NCI-H1092 (cell line): Measurements from ENCODE around the gene SLX9.

Source experiments
- DNase-seq: peaks from one replicate; lab custom pipeline; 2025; lab: John Stamatoyannopoulos, UW

SLX9 gene

GRCh38 chr21:44991538-44992483 is 52.0 kb downstream of the SLX9 start:
- DNase-seq: no peak

DNA sequence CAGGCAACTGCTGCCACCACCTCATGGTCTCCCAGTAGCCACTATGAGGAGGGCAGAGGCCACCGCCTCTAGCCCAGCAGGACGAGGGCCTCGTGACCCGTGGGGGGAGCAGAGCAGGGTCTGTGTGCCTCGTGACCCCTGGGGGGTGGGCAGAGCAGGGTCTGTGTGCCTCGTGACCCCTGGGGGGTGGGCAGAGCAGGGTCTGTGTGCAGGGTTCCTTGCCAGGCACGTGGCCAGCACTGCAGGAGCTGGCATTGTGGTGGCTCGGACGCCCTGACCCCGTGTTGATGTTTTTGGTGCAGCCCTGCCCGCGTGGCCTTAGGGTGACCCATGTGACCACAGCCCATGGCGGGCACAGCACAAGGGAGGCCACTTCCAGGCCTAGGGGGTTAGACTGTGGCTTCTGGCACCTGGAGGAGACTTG is 52.8 kb downstream of the SLX9 start:
- DNase-seq: no peak

GRCh38 chr21:44993321-44994046 is 53.7 kb downstream of the SLX9 start:
- no peak for DNase-seq

DNA sequence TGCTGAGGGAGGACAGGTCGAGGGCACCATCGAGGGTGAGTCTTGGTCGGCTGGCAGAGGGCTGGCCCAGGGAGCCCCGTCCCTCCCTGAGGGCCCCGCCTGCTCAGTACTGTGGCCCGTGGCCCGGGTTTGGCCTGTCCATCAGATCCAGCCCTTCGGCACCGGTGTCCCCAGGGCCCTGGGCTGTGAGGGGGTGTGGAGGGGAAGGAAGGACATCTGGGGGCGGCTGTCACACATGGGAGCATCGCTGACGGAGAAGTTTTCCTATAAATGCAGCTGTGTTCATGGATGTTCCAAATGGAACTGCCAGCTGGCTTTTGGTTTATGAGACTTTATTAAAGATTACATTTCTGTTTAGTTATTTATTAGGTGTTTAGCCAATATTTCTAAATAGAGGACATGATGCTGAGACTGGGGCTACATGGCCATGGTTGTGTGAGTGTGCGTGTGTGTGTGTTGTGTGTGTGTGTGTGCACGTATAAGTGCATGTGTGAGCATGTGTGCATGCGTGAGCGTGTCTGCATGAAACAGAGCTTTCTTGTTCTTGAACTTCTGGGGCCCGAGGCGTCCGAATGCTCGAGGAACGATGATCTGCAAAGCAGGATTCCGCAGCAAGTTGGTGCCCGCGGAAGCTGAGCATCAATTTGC is 54.3 kb downstream of the SLX9 start:
- no peak for DNase-seq

GRCh38 chr21:44994695-44995342 is 55.0 kb downstream of the SLX9 start:
- no peak for DNase-seq

DNA sequence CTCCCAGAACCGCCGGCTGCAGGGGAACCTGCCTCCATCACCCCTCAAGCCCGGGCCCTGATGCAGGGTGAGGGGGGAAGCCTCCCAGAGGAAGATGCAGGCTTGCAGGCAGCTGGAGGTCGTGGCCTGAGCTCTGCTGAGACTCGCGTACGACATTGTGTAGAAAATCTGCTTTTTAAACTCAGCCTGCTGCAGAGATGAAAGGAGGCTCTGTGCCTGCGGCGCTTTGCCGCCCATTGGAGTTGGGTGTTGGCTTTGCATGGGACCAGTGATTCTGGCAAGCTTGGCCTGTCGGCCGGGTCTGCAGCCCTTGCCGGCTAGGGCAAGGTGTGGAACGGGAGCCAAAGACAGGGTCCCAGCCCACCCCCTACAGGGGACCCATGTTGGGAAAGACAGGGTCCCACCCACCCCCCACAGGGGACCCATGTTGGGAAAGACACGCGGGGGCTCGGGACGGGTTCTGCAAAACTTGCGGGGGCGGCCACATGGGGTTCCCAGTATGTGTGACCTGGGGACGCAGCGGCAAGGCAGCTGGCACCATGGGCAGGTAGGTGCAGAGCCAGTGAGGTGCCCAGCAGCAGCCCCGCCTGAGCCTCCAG is 55.6 kb downstream of the SLX9 start:
- DNase-seq: no peak

DNA sequence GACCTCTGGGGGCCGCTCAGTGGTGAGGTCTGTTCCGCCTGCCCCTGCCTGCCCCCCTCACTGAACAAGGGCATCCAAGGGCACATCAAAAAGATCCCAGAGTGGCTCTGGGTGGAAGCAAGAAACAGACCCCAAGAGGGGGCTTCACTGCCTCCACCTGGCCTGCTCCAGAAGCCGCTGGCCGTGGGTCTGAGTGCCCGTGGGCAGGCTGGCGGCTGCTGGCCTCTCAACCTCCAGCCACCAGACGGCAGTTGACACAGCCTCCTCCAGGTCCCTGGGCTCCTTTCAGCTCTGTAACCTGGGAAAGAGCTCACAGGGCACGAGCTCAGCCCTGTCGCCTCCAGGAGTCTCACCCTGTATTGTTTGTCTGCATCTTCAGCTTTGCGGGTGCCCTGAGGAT is 56.3 kb downstream of the SLX9 start:
- DNase-seq: no peak

GRCh38 chr21:44996501-44996921 is 56.7 kb downstream of the SLX9 start:
- no peak for DNase-seq

DNA sequence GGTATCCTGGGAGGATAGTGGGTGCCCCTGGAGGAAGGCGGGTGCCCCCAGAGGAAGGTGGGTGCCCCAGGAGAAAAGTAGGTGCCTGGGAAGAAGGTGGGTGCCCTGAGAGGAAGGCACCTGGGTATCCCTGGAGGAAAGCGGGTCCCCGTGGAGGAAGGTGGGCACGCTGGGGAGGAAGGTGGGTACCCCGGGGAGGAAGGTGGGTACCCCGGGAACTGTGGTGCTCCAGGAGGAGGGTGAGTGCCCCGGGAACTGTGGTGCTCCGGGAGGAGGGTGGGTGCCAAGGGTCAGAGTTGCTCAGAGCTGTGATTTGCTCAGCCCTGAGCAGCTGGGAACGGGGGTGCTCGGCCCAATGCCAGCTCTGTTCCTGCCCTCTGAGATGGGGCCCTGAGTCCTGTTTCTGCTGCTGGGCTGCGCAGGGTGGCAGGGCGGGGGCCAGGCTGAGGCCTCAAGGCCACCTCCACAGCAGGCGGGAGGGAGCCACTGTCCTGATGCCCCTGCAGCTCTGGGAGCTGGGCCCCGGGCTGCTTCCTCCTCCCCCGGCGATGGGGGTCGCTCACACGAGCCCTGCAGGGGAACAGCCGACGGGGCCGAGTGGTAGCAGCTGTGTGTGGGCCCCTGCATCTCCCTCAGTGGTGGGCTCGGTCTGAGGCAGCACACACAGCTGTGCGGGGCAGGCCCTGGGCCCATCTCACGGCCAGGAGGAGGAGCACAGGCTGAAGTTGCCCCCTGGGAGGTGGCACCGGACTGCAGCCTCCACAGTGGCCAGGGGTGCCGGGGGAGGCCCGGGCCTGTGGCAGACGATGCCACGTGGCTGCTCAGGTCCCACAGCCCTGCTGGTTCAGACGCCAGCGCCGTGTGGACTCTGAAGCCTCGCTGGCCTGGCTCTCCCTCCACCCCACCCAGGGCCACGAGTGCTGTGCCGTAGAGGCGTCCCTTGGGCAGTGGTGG is 57.4 kb downstream of the SLX9 start:
- no peak for DNase-seq

GRCh38 chr21:44998086-44998620 is 58.3 kb downstream of the SLX9 start:
- DNase-seq: no peak

DNA sequence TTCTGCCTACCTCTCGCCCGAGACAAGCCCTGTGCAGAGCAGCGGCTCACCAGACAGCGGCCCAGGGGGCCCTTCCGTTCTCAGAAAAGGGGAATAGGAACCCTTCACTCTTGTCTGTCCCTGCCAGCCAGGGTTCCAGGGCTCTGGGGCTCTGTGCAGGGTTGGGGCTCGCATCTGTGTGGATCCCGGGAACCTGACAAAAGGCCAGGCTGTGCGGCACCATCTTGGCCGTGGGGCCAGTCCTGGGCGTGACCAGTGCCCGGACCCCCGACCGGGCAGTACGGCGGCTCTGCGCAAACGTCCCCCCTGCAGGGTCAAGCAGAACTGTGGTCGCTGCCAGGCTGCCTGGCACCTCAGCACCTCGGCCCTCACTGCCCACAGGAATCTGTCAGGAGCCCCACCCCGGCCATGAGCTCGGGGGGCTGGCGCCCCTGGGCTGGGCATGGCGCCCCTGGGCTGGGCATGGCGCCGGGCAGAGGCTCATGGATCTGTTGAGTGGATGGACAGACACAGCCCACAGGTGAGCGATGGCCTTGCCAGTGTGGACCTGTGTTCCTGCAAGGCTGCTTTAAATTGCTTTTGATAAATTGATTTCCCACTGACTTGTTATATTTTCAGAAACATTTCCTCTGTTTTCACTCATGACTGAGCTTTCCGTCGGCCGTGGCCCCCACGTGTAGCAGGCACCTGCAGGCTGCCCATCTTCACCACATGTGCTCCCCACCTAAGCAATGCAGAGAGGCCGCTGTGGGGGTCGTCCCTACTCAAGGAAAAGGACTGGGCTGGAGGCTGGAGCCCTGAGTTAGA is 59.0 kb downstream of the SLX9 start:
- no peak for DNase-seq

- no peak for DNase-seq
These were observed 59.7 kb downstream of the SLX9 start for GRCh38 chr21:44999428-44999971.

- no peak for DNase-seq
These were observed 60.3 kb downstream of the SLX9 start for GRCh38 chr21:44999972-45000636.

DNA sequence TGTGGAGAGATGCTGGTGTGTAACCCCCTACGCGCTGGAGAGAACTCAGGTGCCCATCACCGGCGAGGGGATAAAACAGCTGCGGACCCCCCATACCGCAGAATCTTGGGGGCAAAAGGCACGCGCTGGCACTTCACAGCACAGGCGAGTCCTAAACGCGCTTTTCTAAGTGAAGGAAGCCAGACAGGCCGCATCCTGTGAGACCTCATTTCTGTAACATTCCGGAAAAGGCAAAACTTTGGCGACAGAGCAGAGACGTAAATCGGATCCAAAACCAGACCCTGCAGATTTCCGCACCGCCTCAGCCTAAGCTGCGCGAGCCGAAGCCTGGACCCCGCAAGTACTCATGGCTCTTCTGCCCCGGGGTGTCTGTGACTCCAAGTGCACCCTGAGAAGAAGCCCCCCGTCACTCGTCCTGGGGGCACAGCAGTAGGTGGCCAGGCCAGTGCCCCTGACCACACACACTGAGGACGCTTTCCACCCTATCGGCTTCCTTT is 60.9 kb downstream of the SLX9 start:
- no peak for DNase-seq

DNA sequence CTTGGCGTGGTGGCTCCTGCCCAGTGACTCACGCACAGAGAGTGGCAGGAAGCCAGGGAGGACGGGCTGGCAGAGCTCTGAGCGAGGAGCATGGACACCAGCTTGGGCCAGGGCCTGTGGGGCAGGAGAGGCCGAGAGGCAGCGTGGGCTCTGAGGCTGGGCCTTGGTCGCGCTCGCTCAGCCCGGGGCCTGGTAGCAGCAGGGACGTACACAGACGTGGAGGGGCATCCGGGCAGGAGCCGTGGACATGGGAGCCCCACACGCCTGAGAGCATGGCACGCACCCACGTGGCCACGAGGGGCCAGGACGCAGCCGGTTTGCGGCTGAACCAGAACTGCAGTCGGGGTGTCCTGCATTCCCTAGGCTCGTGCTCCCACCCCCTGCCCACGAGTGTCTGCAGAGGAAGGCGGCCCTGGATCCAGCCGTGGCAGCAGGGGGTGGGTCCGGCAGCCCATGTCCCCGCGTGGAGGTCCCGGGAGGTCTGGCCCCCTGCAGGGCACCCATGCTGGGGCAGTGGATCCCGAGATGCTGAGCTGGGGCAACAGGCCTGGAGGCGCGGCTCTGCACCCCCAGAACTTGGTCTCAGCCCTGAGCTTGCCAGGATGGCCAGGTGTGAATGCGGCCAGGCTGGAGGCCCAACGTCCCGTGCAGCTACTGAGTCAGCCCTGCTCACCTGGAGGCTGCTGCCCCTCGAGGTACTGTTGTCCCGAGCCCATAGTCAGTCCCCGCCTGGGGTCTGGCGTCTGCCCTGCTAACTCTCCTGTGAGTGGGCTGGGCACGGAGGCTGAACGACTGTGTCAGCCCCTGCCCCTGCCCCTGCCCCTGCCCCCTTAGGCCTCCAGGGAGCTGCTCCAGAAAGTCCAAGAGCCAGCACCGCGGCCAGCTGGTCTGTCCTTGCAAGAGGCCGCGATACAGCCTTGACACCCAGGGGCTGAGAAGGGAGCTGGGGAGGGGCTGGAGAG is 61.6 kb downstream of the SLX9 start:
- no peak for DNase-seq

DNA sequence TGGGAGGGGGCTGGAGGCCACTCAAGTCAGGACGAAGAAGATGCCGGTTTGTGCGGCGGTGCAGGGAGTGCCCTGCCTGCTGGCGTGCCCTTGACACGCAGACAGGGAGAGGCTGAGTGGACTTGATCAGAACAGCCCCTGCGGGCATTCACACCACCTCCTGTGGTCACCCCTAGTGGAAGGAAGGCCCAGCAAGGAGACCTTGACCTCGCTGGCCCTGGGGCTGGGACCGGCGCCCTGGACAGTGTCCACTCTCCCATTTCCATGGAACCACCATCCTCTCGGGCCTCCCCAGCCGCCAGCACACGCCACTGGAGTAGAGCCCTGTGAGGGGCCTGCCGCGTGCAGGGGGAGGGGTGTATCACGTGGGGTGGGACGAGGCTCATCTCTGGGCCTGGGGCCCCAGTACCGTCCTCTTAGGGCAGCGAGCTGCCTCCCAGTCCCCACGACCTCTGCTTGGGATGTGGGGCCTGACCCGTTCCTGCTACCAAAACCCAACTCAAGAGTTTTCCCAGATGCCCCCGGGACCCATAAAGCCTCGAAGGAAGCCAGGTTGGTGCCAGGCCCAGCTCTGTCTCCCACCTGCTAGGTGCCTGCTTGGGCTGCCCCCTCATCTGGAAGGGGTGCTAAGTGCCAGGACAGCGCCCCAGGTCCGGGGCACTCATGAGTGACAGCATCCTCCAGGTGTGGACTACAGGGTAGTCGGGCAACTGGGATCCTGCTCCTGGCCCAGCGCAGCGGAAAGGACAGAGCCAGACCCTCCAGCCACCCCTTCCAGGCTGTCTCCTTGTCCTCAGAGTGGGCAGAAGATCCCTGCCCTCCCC is 62.8 kb downstream of the SLX9 start:
- DNase-seq: no peak
